Sigmoid colon (tissue), 4 donors: ENCODE data around the gene CHAC1.

ENCODE experiments used
- CTCF ChIP-seq, 4 experiments: fragments of 450-650 bp in 3 of 4; fragments of 200-600 bp in 1 of 4; IDR thresholded peaks; one replicate each; pipeline ENCODE4 v1.5.1; 2016 to 2019; ENCODE audit warnings: antibody characterized with exemption in 4 of 4, mild to moderate bottlenecking in 3 of 4, moderate library complexity in 2 of 4
- EP300 ChIP-seq, 4 donors: sonication (generic); formaldehyde crosslinking; IDR thresholded peaks; one replicate each; pipeline ENCODE4 v1.6.1; 2017; ENCODE audit warnings: antibody characterized with exemption in 4 of 4
- POLR2A ChIP-seq, 2 donors: fragments of 450-650 bp; IDR thresholded peaks; one replicate each; pipeline ENCODE4 v1.6.1; 2016; ENCODE audit warnings: antibody characterized with exemption in 2 of 2, mild to moderate bottlenecking in 2 of 2, moderate library complexity in 2 of 2

- TF ChIP-seq CTCF (IDR thresholded peaks at IDR 0.05) (no peak), EP300 (IDR thresholded peaks at IDR 0.05) (no peak), POLR2A (IDR thresholded peaks at IDR 0.05) (no peak)
Observed at GRCh38 chr15:40932649-40933516, 20.4 kb upstream of the CHAC1 start.
